NCI-H748 (cell line): ENCODE data around the gene WRNIP1.

Experiments
- DNase-seq: peaks from one replicate; lab custom pipeline; 2025; ENCODE audit not compliant: unreplicated experiment; lab: John Stamatoyannopoulos, UW

The WRNIP1 gene

DNA sequence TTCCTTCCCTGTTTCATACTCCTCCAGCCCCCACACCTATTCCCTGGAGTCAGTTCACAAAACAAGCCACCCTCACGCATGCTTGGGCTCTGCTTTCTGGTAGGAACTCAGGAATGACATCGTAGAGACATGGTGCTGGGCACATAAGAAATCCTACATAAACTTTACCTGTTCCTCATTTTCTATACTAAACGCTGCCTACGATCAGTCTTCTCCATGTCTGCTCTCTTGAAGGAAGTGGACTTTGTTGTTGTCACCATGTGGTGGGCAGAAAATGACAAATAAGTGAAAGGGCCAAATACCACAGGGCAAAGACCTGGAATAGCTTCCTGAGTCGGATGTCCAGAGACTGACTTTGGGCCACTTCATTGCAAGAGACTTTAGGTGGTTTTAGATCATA is 24.6 kb upstream of the WRNIP1 start:
- DNase-seq: no peak

DNA sequence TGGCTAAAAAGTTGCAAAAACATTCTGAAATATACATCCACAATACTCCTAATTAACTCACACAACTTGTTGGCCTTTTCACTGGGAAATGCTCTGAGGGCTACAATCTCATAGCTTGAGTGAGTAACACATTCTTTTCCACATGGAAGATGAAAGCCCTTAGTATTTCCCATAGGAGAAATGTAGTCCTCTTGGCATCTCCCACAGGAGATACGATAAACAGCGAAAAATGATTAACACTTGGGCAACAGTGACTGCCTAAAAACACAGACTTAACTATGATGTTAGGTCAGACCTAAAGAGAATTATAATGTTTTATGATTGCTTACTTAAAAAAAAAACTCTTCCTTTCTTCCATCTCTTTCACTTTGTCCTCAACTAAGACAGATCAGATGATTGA is 23.4 kb upstream of the WRNIP1 start:
- no peak for DNase-seq

DNA sequence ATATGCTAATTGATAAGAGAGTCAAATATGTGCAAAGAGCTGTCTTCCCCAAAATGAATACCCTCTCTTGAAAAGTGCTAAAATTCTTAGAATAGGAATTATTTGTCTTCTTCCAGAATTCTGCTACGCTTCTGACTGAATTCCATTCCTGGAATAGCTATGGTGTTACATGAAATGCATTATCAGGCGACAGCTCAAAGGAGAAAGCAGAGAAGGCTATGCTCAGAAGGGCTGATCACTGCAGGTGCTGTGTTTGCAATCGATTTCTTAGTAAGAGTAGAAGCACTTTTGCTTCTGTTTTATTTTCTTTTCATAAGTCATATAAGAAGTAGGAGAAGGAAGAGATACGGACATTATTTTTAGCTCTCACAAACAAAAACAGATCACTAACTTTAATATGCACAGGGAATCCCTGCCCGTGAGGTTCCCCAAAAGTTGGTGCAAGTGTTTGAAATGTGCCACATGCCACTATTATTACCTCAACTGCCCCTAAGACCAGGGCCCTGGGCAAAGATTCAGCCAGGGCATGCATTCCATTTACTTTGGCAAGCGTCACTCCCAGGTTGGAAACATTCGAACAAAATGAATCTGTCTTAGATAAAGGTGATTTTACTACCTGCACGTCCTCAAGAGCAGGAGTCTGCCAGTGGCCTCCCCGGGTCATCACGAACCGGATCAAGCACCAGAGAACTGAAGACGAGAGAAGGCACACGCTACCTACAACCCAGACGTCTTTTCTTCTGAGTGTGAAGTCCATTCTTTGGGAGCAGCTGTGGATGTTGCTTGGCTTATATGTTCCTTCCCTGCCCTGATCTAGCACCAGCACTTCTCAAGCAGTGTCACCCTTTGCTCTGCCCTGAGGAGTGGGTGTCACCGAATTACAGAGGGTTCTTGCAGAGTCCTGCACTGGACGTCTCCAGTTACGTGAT is 21.6 kb upstream of the WRNIP1 start:
- DNase-seq: no peak

DNA sequence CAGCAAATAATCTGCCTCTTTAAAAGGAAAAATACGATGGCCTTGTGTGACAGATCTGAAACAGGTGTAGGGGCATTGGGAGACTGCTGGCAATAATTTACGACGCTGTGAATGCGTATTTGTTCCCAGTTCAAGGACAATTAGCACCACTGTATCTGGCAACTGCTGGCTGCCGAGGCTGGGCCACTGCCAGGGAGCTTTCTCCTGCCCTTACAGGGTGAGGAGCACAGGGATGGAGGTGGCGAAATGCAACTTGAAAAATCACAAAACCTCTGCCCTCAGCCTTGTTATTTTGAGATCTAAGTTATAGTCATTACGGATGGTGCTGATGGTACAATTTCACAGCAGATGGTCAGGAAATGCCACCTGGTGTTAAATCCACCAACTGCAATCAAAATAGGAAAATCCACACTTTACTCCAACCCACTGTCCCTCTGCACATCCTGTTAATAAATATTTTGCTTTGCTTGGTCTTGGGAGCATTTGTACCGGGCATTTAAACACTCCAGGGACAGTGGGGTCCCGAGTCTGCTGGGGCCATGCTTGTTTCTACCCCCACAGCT is 20.9 kb upstream of the WRNIP1 start:
- DNase-seq: peak; percentile 43

DNA sequence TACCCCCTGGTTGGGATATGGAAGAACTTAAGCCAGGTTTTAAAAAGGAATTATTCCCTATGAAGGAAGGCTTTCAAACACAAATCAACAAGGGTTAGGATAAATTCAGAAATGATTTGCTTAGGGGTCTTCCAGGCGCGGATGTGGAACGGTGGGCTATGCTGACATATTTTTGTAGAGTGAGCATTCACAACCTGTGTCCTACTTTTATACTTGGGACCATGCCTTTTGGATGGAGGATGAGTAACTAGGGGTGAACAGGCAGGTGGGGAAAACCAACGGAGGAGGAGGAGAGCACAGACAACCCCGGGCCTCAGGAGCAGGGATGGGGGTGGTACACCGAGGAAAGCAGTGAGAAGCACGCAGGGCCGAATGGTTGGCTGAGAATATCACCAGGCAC is 20.4 kb upstream of the WRNIP1 start:
- DNase-seq: no peak

DNA sequence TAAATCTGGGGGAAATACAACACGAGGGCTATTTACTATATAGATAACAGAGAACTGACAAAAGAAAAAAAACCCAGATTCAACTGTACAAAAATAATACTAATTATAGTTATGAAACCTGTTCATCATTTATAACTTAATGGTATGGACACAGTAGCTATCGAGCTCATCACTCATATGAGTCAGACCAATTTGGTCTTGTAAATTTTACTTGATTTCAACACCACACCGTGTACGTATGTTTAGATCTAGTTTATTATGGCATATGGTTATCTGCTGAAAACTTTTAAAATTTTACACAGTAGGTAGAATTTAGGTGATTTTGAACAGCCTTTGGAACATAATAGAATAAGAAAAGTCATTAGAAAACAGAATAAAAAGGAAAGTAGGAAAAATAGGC is 19.9 kb upstream of the WRNIP1 start:
- DNase-seq: no peak

DNA sequence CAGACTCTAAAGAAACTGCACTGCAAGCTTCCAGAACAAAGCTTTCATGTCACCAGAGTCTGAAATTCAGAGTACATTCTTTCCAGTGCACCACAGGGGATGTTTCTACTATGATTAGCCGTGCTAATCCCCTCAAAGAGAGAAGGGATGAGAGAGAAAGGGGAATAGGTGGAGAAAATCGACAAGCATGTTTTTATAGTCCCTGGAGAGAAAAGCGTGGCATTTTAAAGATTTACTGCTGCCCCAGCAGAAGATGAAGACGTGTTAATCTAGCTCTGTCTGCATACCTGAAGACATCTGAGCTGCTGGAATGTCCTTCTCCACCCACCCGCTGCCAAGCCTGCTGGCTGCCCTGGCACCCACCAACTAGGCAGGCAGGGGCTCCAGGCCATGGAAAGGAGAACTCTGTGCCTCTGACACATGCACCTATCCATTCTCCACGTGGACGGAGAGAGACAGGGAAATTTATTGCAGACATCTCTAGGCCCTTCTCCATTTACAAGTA is 18.6 kb upstream of the WRNIP1 start:
- no peak for DNase-seq

DNA sequence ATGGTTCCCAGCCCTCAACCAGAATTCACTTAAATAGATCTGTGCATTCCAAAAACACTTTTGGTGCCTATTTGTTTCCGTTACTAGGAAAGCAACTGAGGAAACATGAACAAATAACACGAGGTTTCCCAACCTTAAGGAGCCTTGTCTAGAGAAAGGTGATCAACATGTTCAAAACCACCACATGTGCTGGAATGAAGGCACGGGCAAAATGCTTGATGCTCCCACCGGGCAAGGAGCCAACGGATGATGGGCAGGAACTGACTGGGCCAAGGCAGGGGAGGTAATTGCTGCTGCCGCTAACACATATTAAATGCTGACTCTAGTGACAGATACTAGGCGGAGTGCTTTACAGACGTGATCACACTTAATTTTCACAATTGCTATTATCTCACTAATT is 17.0 kb upstream of the WRNIP1 start:
- DNase-seq: peak; percentile 64

DNA sequence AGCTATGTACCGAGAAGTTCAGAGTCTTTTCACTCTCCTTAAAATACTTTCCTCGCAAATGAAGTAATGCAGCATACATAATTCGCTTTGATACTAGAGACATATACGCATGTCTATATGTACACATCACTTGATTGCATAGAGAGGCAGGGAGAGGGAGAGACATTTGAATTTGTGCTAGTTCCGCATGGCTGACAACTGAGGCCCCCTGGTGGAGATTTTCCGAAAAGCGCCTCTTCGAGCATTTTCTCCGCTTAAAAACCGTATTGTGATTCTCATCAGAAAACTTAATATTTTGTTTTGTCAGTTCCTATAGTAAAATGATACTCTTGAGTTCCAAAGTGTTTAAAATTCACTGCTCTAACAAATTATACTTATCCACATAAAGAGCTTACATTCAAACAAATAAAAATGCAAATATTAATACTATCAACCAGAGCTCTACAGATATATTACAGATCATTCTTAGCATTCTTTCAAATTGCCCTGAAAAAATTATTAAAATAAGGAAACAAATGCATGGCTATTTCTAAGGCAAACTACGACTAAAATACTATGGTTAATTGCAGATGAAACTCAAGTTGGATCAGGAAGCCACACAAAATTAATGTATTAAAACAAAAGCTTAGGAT is 15.1 kb upstream of the WRNIP1 start:
- DNase-seq: peak; percentile 80

DNA sequence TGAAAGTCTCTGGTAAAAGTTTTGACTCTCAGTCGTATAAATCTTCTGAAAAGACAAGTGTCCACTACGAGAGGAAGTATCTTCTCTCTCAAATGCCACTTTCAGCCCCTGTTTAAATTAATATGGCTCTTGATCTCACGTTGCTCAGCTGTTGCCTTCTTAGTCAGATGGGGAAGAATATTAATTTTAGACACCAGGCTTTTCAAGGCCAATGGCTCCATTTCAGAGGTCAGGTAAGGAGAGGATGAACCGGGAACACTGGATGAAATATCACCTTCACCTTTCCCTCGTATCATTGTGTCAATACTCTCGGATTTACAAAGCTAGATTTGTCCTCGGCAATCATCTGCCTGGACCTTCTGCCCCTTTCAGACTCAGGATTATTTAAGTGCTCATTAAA is 14.4 kb upstream of the WRNIP1 start, which contains the start of gene MYLK4:
Gene MYLK4, minus strand, starts transcription at position 91 of the 400 bp plus-strand sequence. CDS start 1,628 bp downstream, outside the sequence.
- no peak for DNase-seq

DNA sequence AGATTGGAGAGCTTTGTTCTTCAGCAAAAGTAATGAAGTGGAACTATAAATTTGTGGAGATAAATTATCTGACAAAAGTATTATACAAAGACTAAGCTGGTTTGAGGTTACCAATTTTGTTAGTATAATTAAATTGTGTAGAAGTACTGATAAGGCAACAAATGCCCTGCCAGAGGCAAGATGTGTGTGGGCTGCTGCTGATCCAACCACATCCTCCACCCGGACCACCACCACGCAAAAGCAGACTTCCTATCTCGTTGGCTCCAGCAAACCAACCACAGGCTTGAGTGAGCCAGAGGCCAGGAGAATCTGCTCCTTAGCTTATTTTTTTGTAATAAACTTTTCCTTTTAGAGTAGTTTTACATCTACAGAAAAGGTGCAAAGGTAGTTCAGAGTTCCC is 13.3 kb upstream of the WRNIP1 start:
- no peak for DNase-seq

DNA sequence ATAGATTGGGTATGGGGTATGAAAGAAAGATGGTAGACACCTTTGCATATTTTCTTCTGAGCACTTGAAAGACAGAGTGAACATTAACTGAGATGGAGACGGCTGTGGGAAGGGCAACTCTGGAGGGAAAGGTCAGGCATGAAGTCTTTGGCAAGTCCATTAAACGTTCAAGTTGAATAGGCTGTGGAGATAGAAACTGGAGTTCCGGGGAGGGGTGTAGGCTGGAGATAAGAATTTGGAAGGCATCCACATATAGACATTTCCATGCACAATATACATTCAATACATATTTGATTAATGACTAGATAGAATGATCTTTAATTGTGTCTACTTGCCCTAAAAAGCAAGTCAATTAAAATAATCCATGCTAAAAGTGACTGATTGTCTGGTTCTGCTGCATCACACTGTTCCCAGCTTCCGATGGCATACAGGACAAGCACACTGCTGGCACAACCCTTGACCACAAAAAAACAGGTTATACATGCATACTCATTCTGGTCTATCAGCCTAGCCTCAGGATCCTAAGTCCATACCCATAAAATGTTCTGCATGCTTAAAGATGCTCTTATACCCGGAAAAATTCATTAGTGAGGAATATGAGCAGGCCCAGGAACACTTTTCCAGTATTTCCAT is 12.6 kb upstream of the WRNIP1 start:
- no peak for DNase-seq

DNA sequence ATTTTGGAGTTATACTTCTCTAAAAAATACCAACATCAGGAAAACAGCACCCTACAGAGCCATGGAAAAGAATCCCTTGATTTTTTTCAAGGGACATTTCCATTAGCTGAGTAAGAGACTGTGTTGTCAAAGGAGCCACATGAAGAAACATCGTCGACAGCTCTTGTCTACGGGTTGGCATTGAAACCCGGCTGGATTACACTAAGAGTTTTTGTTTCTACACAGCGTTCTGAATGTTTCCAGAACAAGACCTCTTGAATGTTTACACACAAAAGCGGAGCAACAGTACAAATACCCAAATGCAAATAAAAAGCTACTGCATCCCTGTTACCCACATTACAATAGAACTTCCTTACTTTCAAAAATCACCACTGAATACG is 12.1 kb upstream of the WRNIP1 start:
- peak; percentile 20 for DNase-seq

DNA sequence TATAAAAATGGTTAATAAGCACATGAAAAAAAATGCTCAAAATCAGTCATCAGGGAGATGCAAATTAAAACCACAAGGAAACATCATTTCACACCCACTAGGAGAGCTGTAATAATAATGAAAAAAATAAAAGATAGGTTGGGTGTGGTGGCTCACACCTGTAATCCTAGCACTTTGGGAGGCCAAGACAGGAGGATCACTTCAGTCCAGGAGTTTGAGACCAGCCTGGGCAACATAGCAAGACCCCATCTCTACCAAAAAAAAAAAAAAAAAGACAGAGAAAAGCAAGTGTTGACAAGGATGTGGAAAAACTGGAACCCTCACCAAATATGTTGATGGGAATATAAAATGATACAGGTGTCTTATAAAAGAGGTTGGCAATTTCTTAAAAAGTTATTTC is 11.4 kb upstream of the WRNIP1 start:
- DNase-seq: no peak

DNA sequence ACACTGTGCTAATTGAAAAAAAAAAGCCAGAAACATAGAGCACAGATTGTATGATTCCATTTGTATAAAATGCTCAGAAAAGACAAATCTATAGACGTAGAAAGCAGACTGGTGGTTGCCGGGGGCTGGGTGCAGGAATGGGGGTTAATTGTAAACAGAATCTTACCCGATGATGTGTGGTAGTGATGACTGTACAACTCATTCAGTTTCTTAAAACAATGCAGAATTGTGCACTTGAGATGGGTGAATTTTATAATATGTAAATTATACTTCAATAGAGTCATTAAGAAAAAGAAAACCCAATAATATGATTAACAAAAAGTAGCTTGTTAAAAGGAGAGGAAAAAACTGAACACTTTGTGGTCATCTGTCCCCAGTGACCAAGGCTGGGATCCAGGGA is 10.8 kb upstream of the WRNIP1 start:
- DNase-seq: no peak

DNA sequence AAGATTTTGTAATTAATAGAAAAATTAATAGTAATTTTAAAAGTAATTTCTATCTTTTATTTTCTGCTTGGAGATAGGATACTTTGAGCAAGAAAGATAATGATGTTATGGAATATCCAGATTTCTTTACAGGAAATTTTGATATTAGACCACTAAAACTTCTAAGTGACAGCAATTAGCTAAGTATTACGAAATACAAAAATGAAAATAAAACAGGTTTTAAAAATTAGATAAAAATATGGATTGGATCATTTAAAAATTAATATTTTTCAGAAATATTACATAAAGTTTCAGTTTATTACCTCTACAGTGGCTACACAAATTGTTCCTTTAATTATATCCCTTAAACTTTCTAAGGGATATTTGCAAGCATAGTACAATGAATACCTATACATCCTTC is 10.3 kb upstream of the WRNIP1 start:
- no peak for DNase-seq

DNA sequence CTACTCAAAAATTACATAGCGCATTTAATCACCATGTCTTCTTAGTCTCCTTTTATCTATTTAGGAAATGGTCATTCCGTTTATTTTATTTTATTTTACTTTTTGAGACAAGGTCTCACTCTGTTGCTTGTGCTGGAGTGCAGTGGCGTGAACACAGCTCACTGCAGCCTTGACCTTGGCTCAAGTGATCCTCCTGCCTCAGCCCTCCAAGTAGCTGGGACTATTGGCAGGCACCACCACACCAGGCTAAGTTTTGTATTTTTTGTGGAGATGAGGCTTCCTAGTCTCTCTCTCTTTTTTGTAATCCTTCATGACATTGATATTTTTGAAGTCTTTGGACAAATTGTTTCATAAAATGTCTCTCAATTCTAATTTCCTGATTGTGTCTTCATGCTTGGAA is 9.7 kb upstream of the WRNIP1 start:
- no peak for DNase-seq

DNA sequence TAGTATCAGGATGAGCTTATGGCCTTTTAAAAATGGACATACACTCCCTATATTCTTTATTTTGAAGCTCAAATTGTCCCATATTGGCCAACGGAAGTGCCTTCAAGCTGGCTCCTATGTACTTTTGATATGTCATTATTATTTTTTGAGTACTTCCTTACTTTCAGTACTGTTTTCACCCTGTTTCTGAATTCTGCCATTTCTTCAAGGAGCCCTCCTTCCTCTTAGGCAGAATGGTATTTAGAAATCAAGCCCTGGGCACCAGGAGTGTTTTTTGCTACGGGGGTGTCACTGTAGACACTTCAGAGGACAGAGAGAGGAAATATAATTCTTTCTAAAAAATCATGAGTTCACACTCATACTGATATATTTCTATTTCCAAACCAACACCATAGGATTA is 9.0 kb upstream of the WRNIP1 start:
- no peak for DNase-seq

DNA sequence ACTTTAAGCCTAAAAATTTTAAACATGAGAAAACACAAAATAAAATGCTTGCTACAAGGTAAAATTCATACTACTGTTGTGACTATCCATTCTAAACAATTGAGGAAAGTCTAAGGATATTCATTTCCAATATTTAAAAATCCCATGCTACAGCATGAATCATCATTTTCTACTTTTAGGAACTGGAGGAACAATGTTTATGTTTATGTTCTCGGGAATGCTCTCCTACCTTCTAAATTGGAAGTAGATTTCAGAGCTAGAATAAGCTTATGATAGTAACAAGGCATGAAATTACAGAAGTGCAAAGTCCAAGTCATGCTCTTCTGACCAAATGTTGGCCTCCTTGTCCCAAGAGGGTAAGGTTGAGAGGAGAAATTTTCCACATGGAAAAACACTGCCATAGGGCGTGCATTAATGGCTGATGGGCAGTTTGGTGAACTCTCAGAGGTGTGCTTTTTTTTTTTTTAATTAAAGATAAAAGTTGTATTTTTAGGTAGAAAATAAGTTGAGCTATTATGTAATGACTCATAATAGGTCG is 8.4 kb upstream of the WRNIP1 start:
- no peak for DNase-seq

DNA sequence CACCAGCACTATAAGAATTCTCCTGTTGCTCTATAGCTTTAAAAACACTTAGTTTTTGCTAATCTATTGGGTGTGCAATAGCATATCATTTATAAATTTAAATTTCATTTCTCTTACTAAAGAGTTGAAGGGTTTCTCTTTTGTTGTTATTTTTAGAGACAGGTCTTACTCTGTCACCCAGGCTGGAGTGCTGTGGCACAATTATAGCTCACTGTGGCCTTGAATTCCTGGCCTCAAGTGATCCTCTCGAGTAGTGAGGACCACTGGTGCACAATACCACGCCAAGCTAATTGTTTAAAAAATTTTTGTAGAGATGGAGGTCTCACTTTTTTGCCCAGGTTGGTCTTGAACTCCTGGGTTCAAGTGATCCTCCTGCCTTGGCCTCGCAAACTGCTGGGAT is 6.2 kb upstream of the WRNIP1 start:
- no peak for DNase-seq
